A673 (cell line): Measurements from ENCODE around the gene AGPAT2. TPM values are rescaled to one million over a fixed set of nuclear protein-coding genes. Genes with fewer than 3 reads are reported as not detected.

ENCODE experiments used
- BruUV-seq: library from RNA; stranded (reverse); fragments of 400-500 nt; replicated peaks from 2 replicates; lab custom pipeline; 2021; lab: Mats Ljungman, UMichigan
- CTCF ChIA-PET: fragments of 300-600 bp; sonication (Branson Sonifier 250); formaldehyde crosslinking; loops from one replicate; lab custom pipeline; 2022; ENCODE audit warnings: antibody characterized with exemption; lab: Charles Lee
- POLR2A ChIA-PET: fragments of 300-600 bp; sonication (Branson Sonifier 250); formaldehyde crosslinking; loops from one replicate; lab custom pipeline; 2022; ENCODE audit warnings: antibody characterized with exemption; ENCODE audit not compliant: low non-redundant PET; lab: Charles Lee
- DNase-seq: peaks from one replicate; pipeline ENCODE4 v3.0.0-alpha.2; 2015; ENCODE audit warnings: low spot score
- H3K27ac ChIP-seq: fragments of 200-600 bp; sonication (generic); 2 replicates; pipeline ENCODE4 v1.5.1; 2016; ENCODE audit warnings: mixed run types, low read depth, mild to moderate bottlenecking, mixed read lengths, antibody characterized with exemption, low read length; ENCODE audit not compliant: poor library complexity, severe bottlenecking
- H3K27me3 ChIP-seq: fragments of 200-600 bp; sonication (generic); replicated peaks from 2 replicates; pipeline ENCODE4 v1.6.1; 2017; ENCODE audit warnings: mixed run types, low read depth, mild to moderate bottlenecking, mixed read lengths, antibody characterized with exemption, low read length; ENCODE audit not compliant: insufficient read depth, poor library complexity
- H3K36me3 ChIP-seq: fragments of 200-600 bp; sonication (generic); 2 replicates; pipeline ENCODE4 v1.6.1; 2016; ENCODE audit warnings: mixed run types, mild to moderate bottlenecking, mixed read lengths, antibody characterized with exemption, low read length; ENCODE audit not compliant: insufficient read depth, poor library complexity, severe bottlenecking
- H3K4me1 ChIP-seq: fragments of 200-600 bp; sonication (generic); 2 replicates; pipeline ENCODE4 v1.6.1; 2017; ENCODE audit warnings: mixed run types, mild to moderate bottlenecking, mixed read lengths, antibody characterized with exemption, low read length; ENCODE audit not compliant: insufficient read depth, poor library complexity, severe bottlenecking
- H3K4me3 ChIP-seq: fragments of 200-600 bp; sonication (generic); 2 replicates; pipeline ENCODE4 v1.5.1; 2016; ENCODE audit warnings: low read depth, mixed run types, mild to moderate bottlenecking, mixed read lengths, low read length; ENCODE audit not compliant: poor library complexity, severe bottlenecking
- H3K9me3 ChIP-seq: fragments of 200-600 bp; sonication (generic); 2 replicates; pipeline ENCODE4 v1.6.1; 2016; ENCODE audit warnings: mixed run types, low read depth, mild to moderate bottlenecking, mixed read lengths, antibody characterized with exemption, low read length; ENCODE audit not compliant: poor library complexity, severe bottlenecking
- CTCF ChIP-seq: fragments of 300-800, 200-600 bp; sonication (generic); conservative IDR thresholded peaks from 2 replicates; pipeline ENCODE4 v1.5.1; 2017; ENCODE audit warnings: low read depth, mild to moderate bottlenecking, antibody characterized with exemption, low read length, moderate library complexity, mixed read lengths
- EZH2 ChIP-seq: fragments of 200-600 bp; sonication (generic); IDR thresholded peaks from 2 replicates; pipeline ENCODE4 v1.6.1; 2017; ENCODE audit warnings: borderline replicate concordance, low read depth, mild to moderate bottlenecking, mixed read lengths, antibody characterized with exemption, low read length; ENCODE audit not compliant: poor library complexity, severe bottlenecking
- intact Hi-C: fragments of 100-400 bp; cut with micrococcal nuclease; formaldehyde crosslinking; loops from one replicate; pipeline ENCODE4 v1.10.0; 2022; ENCODE audit not compliant: unreplicated experiment
- total RNA-seq: library from RNA; stranded (reverse); gene quantifications from 2 replicates; pipeline ENCODE4 v1.2.3, GENCODE V29; 2021

AGPAT2 gene
- total RNA-seq, 1 experiment from 2014 or later = 57.7 TPM

GRCh38 chr9:136626740-136627642 lies 60.3 kb downstream of the AGPAT2 start:
- Histone ChIP-seq H3K9me3 (no peaks in the 10 kb centered on the region), H3K36me3 (no peaks in the 10 kb centered on the region), H3K4me1 (peaks cover 19% of the 10 kb centered on the region), H3K4me3 (no peak overlapping the region), H3K27ac (no peak overlapping the region), H3K27me3 (no peaks in the 10 kb centered on the region)
- CTCF ChIA-PET = interaction anchor here (0.5 to 1.4 kb wide), 2 partner anchors 138 to 142 kb away, joined by 3 to 5 read pairs; no protein-coding TSS in a partner anchor
- TF ChIP-seq CTCF (0 out of 2 replicates have a peak, but pooled peaks have one; percentile 9), EZH2 (no peak)
- no TSS peak for BruUV-seq
- POLR2A ChIA-PET = no interaction called here
- intact Hi-C loops = loop anchor here (10.0 kb wide), 1 partner anchor 82 kb away; the partner anchor contains the start of gene NOTCH1
- no peak for DNase-seq

GRCh38 chr9:136626066-136626725 lies 61.1 kb downstream of the AGPAT2 start:
- peaks cover 19% of the 10 kb centered on the region for H3K4me1 ChIP-seq
- TF ChIP-seq EZH2 (no peak), CTCF (no peak)
- ChIA-PET CTCF (interaction anchor here (1.3 to 1.4 kb wide), 4 partner anchors 138 to 142 kb away, joined by 4 to 10 read pairs (median 4); no protein-coding TSS in a partner anchor), POLR2A (no interaction called here)
- no TSS peak for BruUV-seq
- intact Hi-C loops = loop anchor here (10.0 kb wide), 1 partner anchor 81 kb away; the partner anchor contains the start of gene NOTCH1
- no peaks in the 10 kb centered on the region for H3K36me3 ChIP-seq
- H3K27ac ChIP-seq = no peak overlapping the region
- DNase-seq = no peak
- H3K27me3 ChIP-seq = no peaks in the 10 kb centered on the region
- no peaks in the 10 kb centered on the region for H3K9me3 ChIP-seq
- no peak overlapping the region for H3K4me3 ChIP-seq

- intact Hi-C loops = loop anchor here (10.0 kb wide), 1 partner anchor 81 kb away; the partner anchor contains the start of gene NOTCH1
- BruUV-seq = no TSS peak
- Histone ChIP-seq H3K27ac (no peak overlapping the region), H3K4me1 (peaks cover 19% of the 10 kb centered on the region), H3K4me3 (no peak overlapping the region), H3K9me3 (no peaks in the 10 kb centered on the region), H3K27me3 (no peaks in the 10 kb centered on the region), H3K36me3 (no peaks in the 10 kb centered on the region)
- DNase-seq = peak; percentile 73
- ChIA-PET POLR2A (no interaction called here), CTCF (interaction anchor here (0.7 to 1.4 kb wide), 4 partner anchors 95 to 141 kb away, joined by 3 to 10 read pairs (median 4); no protein-coding TSS in a partner anchor)
- TF ChIP-seq EZH2 = no peak
- peak; percentile 52 for TF ChIP-seq CTCF
Measured at GRCh38 chr9:136625101-136626065, 61.9 kb downstream of the AGPAT2 start.
